GM13976 (cell line): Measurements from ENCODE around the gene WHRN.

Experiments used
- DNase-seq: peaks from one replicate; pipeline ENCODE4 v3.0.0; 2012; ENCODE audit warnings: low spot score
- CTCF ChIP-seq: IDR thresholded peaks from 2 replicates; pipeline ENCODE4 v1.5.1; 2012; ENCODE audit warnings: borderline replicate concordance, mild to moderate bottlenecking; ENCODE audit not compliant: insufficient read depth; ENCODE audit errors: extremely low read depth, missing control alignments, control extremely low read depth
- in situ Hi-C: fragments of 300-500 bp; cut with MboI; formaldehyde crosslinking; loops from one replicate; pipeline ENCODE4 v1.12.0; 2022; ENCODE audit warnings: low sequenced_read_pairs, mixed read lengths, inconsistent platforms; ENCODE audit not compliant: unreplicated experiment

The WHRN gene

DNA sequence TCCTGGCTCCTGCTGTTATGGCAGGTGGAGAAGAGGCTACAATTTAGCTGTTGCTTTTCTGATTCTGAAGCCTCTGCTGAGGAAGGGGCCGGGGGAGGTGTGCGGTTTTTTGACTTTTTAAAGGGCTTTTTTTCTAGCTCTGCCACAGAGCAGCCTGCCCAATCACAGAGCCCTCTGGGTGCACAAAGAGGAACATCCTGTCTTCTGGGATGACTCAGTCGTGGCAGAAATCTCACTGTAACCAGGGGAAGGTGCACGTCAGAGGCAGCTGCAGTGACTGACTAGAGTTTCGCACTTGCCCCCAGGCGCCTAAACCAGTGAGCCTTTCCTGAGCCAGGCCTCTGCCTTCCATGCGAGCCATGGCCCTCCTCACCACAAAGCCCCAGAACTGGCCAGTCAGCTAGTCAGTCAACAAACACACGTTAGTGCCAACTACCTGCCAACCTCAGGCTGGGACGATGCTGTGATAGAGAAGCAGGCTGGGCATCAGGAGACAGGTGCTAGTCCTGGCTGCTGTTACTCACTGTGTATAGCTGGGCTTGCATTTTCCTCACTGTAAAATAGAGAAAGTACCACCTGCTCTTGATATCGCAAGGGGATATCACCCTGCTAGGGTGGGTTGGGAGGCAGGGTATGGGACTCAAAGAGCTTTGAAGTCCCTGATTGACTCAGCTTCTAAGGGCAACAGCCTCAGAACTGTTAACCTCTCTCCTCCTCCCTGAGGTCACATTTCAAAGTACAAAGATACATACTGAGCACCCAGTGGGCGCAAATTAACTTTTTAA is 119.7 kb downstream of the WHRN start:
- peak; percentile 86 for DNase-seq
- in situ Hi-C loops, result no loop called here
- no peak for TF ChIP-seq CTCF

GRCh38 chr9:114384836-114385396 is 120.4 kb downstream of the WHRN start:
- DNase-seq, result no peak
- TF ChIP-seq CTCF, result no peak
- in situ Hi-C loops, result no loop called here

DNA sequence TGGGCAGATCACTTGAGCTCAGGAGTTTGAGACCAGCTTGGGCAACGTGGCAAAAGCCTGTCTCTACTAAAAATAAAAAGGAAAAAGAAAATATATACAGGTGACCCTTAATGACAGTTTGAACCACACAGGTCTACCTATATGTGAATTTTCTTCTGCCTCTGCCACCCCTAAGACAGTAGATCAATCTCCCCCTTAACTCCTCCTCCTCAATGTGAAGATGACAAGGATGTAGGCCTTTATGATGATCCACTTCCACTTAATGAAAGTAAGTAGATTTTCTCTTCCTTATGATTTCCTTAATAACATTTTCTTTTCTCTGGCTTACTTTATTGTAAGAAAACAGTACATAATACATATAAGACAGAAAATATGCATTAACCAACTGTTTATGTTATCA is 120.9 kb downstream of the WHRN start:
- TF ChIP-seq CTCF, result no peak
- in situ Hi-C loops, result no loop called here
- no peak for DNase-seq

GRCh38 chr9:114383521-114384231 is 121.6 kb downstream of the WHRN start:
- DNase-seq, result no peak
- in situ Hi-C loops, result no loop called here
- no peak for TF ChIP-seq CTCF

GRCh38 chr9:114382699-114383520 is 122.4 kb downstream of the WHRN start:
- in situ Hi-C loops, result no loop called here
- TF ChIP-seq CTCF, result peak; percentile 17
- peak; percentile 69 for DNase-seq

GRCh38 chr9:114378883-114379282 is 126.4 kb downstream of the WHRN start:
- in situ Hi-C loops, result no loop called here
- DNase-seq, result no peak
- TF ChIP-seq CTCF, result no peak
